Stimulated activated CD4-positive, alpha-beta T cell treated with anti-CD3 and anti-CD28 coated beads, Interleukin-1b, Interleukin-23, amount 100 ng/mL, for 4 hours (primary cell): Measurements from ENCODE around the gene LACTB.
A peak's percentile ranks its signal among the peaks of the same experiment; 100 is the strongest.

Experiments used
- DNase-seq, 2 donors: peaks; one replicate each; pipeline ENCODE4 v3.0.0-alpha.2; 2020; ENCODE audit warnings: low read depth in 2 of 2

LACTB gene

GRCh38 chr15:63178034-63178433, 56.4 kb downstream of the LACTB start:
- no peak for DNase-seq

DNA sequence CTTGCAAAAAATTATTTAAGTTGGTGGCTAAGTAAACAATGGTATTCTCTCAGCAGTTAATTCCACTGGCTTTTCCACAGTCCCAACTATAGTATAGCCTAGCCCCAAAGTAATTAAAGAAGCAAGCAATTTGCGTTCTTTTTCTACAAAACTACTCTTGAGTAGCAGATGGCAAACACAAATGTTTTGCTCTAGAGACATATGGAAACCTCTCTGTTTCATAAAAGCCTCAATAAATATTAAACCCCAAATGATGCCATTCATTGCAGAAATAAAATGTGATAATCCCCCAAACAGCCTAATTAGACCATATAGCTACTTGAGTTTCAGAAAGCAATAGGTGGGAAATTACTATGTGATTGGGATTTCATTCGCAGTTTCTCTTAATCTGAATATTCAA, 59.1 kb downstream of the LACTB start:
- DNase-seq: no peak

GRCh38 chr15:63181648-63182047, 60.0 kb downstream of the LACTB start:
- no peak for DNase-seq

- no peak for DNase-seq
Measured at GRCh38 chr15:63185206-63185605, 63.5 kb downstream of the LACTB start.

GRCh38 chr15:63186065-63186464, 64.4 kb downstream of the LACTB start:
- DNase-seq: no peak

DNA sequence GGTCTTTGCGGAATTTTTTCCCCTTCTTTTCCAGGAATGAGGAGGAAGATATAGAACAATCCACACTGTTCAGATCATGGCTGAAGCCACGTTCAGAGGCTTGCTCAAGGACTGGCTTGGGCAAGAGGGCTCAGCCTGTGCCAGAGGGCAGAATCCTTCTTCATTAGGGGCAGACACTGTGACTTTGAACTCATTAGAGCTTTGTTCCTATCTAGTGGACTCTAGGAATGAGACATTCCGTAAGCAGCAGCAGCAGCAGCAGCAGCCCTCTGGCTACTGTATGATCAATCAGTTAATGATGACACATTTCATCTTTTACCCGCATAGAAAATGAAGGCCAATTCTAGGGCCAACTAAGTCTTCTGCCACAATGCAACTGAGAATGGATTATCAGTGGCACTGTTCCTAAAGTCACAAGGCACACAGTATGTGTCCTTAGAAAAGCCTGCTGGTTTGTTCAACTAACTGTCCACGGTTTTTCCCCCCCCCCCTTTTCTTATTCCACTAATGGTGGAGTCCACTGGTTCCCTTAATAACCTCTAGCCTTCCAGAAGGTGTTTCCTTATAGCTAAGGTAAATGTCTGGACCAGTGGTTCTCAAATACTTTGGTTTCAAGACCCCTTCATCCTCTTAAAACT, 66.0 kb downstream of the LACTB start:
- no peak for DNase-seq

GRCh38 chr15:63188247-63188925, 66.7 kb downstream of the LACTB start:
- no peak for DNase-seq

DNA sequence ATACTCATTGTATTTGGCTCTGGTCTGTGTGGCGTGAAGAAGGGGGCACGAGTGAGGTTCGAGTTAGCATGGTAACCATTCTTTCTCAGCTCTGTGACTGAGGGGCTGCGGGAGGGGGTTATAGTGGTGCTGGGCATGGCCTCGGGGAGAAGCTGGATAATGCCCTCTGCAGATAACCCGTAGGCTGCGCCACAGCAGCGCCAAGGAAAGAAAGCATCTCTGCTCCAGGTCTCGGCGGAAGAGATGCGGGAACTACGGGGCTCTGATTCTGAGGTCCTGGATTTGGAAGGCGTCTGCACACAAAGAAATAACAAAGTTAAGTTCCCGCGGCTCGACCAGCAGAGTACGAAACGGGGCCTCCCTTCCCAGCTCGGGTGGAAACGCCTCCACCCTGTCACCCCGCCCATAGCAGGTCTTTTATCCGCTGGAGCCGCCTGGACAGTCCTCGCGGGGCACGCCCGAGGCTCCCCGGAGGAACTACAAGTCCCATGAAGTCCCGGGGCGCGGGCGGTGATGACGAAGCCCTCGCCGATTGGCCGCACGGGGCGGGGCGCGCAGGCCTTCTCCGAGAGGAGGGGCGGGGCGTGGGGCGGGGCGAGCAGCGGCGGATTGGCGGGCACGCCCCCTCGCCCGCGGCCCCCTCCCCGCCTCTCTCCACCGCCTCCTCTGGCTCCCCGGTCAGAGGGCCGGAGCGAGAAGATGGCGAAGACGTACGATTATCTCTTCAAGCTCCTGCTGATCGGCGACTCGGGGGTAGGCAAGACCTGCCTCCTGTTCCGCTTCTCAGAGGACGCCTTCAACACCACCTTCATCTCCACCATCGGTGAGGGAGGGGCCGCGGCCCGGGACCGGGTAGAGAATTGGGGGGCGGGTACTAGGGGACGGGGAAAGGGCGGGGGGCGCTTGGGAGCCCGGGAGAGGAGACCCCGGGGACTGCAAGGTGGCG, 67.5 kb downstream of the LACTB start, which contains the start of gene RAB8B:
RAB8B (plus strand) TSS at position 681 of the 946 bp plus-strand sequence; CDS start at position 700, 19 bp downstream.
- peak; percentile 99 to 100 for DNase-seq

DNA sequence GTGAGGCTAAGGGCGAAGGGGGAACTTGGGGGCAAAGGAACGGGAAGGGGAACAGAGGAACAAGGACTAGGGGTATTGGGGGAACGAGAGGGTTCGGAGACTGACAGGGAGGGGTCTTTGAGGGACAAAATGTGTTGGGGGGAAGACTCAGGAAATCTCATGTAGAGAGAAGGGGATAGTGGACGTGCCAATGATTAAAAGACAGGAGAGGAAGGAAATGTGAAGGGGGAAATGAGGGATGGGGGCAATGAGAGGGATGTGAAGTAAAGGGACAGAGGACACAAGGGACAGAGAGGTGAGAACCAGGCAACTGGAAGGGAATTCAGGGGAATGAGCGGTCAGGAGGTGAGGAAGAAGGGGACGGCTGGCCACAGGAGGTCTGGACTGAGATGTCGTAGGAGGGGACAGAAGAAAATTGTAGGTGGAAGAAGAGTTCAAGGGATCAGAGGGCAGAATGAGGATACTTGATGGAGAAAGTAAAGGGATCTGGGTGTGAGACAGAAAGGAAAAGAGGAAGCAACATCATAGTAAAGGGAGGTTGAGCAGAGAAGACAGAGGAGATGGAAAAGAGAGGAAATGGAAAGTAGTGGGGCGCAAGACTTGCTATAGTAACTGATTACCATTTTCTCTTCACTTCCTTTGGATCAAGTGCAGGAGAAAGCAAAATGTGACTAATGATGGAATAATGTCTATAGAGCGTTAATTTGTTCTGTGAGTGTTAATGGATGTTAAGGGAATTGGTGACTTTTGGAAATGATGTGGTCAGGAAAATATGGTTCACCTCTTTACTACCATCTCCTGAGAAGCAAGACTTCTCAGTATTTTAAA, 68.5 kb downstream of the LACTB start:
- DNase-seq: no peak

DNA sequence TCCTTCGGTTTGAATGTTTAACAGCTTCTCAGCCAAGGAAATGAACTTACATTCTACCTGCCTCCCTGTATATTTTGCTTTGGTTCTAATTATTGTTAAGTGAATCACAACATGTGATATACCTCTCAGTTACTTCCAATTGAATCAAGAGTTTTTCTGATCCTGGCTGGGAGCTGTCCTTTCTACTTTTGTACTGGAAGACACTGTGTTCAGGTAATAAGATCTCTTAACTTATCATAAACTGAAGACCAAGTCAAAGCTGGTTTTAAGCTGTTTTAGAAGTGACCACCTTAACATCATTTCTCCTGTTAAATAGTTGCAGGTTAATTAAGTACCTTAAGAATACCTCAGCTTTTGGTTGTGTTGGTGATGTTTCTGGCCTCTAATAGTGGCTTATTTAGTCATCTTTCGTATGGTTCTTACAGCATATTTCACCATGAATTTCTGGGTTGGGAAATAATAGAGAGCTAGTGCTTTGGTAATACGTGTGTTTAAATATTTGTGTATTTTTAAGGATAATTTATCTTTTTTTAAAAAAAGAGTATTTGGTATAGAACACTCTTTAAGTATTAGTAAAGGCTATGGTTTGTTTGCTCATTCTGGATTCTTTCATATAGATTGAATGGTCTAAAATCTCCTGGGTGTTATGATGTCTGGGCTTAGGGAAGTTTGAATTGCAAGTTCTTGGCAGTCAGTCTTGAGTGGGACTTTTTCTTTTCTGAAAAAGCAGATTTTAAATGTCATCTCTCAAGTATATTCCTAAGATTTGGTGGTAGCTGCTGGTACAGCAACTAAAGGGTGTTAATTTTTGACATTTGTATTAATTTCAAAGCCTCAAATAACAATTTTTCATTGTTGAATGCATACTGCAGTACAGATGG, 69.3 kb downstream of the LACTB start:
- DNase-seq: no peak
